GM10847 (cell line): Measurements from ENCODE around the gene FLACC1.

Experiments used
- POLR2A ChIP-seq: IDR thresholded peaks from 2 replicates; pipeline ENCODE4 v1.6.1; 2011; ENCODE audit not compliant: insufficient read length; ENCODE audit errors: extremely low read depth

The FLACC1 gene

DNA sequence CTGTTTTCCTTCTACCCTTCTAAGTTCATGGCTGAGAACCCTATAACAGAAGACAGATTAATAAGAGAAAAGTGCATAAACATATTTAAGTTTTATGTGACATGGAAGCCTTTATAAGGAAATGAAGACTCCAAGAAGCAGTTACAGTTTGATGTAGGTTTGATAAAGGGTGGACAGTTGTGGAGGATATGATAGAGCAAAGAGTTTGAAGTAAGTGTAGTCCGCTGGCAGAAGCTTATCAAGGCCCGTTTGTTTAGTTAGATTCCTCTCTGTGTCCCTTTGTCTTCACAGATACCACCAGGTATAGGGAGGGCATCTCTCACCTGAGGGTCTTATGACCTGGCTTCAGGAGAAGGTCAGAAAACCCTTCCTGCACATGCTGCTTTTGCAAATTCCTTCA is 107.3 kb downstream of the FLACC1 start:
- TF ChIP-seq POLR2A: no peak

GRCh38 chr2:201248288-201248844 is 108.8 kb downstream of the FLACC1 start:
- TF ChIP-seq POLR2A: no peak

GRCh38 chr2:201246280-201246679 is 110.9 kb downstream of the FLACC1 start:
- no peak for TF ChIP-seq POLR2A

DNA sequence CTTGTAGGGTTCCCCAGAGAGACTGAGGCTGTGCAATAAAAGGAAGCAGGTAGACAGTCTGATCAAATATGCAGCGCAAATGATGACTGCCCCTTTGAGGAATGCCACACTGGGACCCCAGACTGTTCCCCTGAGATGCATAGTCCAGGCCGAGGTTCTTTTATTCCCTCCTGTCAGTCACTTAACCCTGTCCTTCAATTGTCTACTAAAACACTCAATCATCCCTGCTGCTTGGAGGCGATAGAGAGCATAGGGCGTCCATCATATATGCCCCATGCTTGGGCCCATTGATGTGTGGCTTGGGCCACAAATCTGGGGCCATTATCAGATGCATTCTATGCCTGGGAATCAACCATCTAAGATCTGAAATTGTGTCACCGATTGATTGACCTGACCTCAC is 112.3 kb downstream of the FLACC1 start:
- TF ChIP-seq POLR2A: no peak

- no peak for TF ChIP-seq POLR2A
These were observed 114.4 kb downstream of the FLACC1 start for GRCh38 chr2:201242571-201243277.
